Right lobe of liver (tissue), 6 donors: Measurements from ENCODE around the gene ARCN1. TPM values are rescaled to one million over a fixed set of nuclear protein-coding genes. Genes with fewer than 3 reads are reported as not detected.

Source experiments
- ATAC-seq, 4 donors: fragments of 200-7000 bp; cut with Tn5 transposase; one replicate each; pipeline ENCODE4 v1.9.1; 2020; ENCODE audit warnings: mild to moderate bottlenecking in 4 of 4, moderate library complexity in 4 of 4
- DNase-seq, 3 donors: peaks; one replicate each; pipeline ENCODE4 v3.0.0-alpha.2; 2020
- H3K27ac ChIP-seq, 3 donors: fragments of 200-600 bp; one replicate each; pipeline ENCODE4 v1.8.0; 2022
- H3K27me3 ChIP-seq, 2 donors: fragments of 200-600 bp; one replicate each; pipeline ENCODE4 v1.8.0; 2022
- H3K36me3 ChIP-seq, 4 donors: fragments of 200-600 bp; sonication (generic) in 1 of 4; one replicate each; pipeline versions ENCODE4 v1.5.1 to v1.8.0; 2017 to 2022; ENCODE audit warnings: control low read depth in 1 of 4
- H3K4me1 ChIP-seq, 4 donors: fragments of 200-600 bp; sonication (generic) in 1 of 4; one replicate each; pipeline versions ENCODE4 v1.5.1 to v1.8.0; 2017 to 2022; ENCODE audit warnings: control low read depth in 1 of 4
- H3K4me3 ChIP-seq, 3 donors: fragments of 200-600 bp; one replicate each; pipeline ENCODE4 v1.8.0; 2022
- H3K9me3 ChIP-seq, 4 donors: fragments of 200-600 bp; sonication (generic) in 1 of 4; one replicate each; pipeline versions ENCODE4 v1.5.1 to v1.8.0; 2017 to 2022; ENCODE audit warnings: control low read depth in 1 of 4
- CTCF ChIP-seq, 4 donors: fragments of 200-600 bp in 3 of 4; fragments of 450-650 bp in 1 of 4; IDR thresholded peaks; one replicate each; pipeline versions ENCODE4 v1.5.1 to v1.8.0; 2016 to 2022; ENCODE audit warnings: antibody characterized with exemption in 4 of 4, mild to moderate bottlenecking in 2 of 4
- POLR2A ChIP-seq: fragments of 450-650 bp; IDR thresholded peaks from one replicate; pipeline ENCODE4 v1.6.1; 2017; ENCODE audit warnings: antibody characterized with exemption, mild to moderate bottlenecking
- WGBS: methylation state at CpG from one replicate; pipeline ENCODE4 v1.1.6; 2018; ENCODE audit warnings: low coverage, low lambda C conversion rate; ENCODE audit not compliant: insufficient coverage; ENCODE audit errors: missing lambda C conversion rate; 5-methylcytosine and 5-hydroxymethylcytosine counted together
- intact Hi-C, 2 donors: fragments of 100-400 bp; cut with DNase I; formaldehyde crosslinking; loops; one replicate each; pipeline versions ENCODE4 v1.11.2 to v1.14.1; 2022
- total RNA-seq, 6 experiments: library from RNA; depleted of rRNA in 2 of 6; stranded (reverse); fragments of >200 nt in 2 of 6; fragmentation: NEBNext Ultra II Directional in 3 of 6; extraction: Animal tissue kit (Norgen Biotek cat#: 25700) in 3 of 6; gene quantifications; one replicate each; pipeline versions ENCODE4 v1.1.0 to v1.2.4, GENCODE V29; 2016 to 2023
- donor health status: DM: no; HTN: yes; CAD: no.
- donor health status: DM: no; HTN: no; CAD: no.
- donor health status: DM: no; HTN: no; CAD: no.
- donor health status: DM: no; HTN: yes; CAD: no.
- donor health status: DM: no; HTN: yes; CAD: no.

Gene ARCN1
- total RNA-seq, 6 experiments from 2014 or later: 58.3 to 91.7 (median 75.8) TPM

- no peak for DNase-seq
- H3K4me1 ChIP-seq: peaks cover 0 to 48% (median 23%) of the 10 kb centered on the region in 4 donors
- peak overlapping the region in 1 of 3 donors; percentile 70 for H3K4me3 ChIP-seq
- no peaks in the 10 kb centered on the region for H3K27me3 ChIP-seq
- ATAC-seq: no peak
- no peaks in the 10 kb centered on the region for H3K9me3 ChIP-seq
- peak overlapping the region; percentile 29 to 86 (median 57) for H3K27ac ChIP-seq
- no CpG with 5 or more reads among the region's 10 CpGs for WGBS
- intact Hi-C loops: no loop called here
- TF ChIP-seq CTCF (IDR thresholded peaks at IDR 0.05) (no peak), POLR2A (no peak)
- no peaks in the 10 kb centered on the region for H3K36me3 ChIP-seq
Observed at GRCh38 chr11:118532091-118532490, 40.1 kb upstream of the ARCN1 start.

- H3K36me3 ChIP-seq: no peaks in the 10 kb centered on the region
- intact Hi-C loops: no loop called here
- DNase-seq (peak; percentile 87 to 91 (median 90)), ATAC-seq (peak; percentile 61 to 77 (median 72))
- TF ChIP-seq CTCF (IDR thresholded peaks at IDR 0.05): no peak
- TF ChIP-seq POLR2A: no peak
- no peaks in the 10 kb centered on the region for H3K9me3 ChIP-seq
- H3K4me3 ChIP-seq: no peak overlapping the region
- whole genome bisulfite sequencing: no CpG with 5 or more reads among the region's 19 CpGs
- no peaks in the 10 kb centered on the region for H3K27me3 ChIP-seq
- H3K27ac ChIP-seq: peak overlapping the region; percentile 38 to 86 (median 57)
- peaks cover 0 to 48% (median 23%) of the 10 kb centered on the region in 4 donors for H3K4me1 ChIP-seq
Observed at GRCh38 chr11:118532852-118533768, 39.1 kb upstream of the ARCN1 start.

- peaks cover 0 to 40% (median 20%) of the 10 kb centered on the region in 4 donors for H3K4me1 ChIP-seq
- no peaks in the 10 kb centered on the region for H3K27me3 ChIP-seq
- H3K27ac ChIP-seq: peak overlapping the region; percentile 44 to 86 (median 57)
- no peaks in the 10 kb centered on the region for H3K9me3 ChIP-seq
- DNase-seq: peak in 1 of 3 donors; percentile 68
- no peak overlapping the region for H3K4me3 ChIP-seq
- 47% methylated on average over 9 of the region's 27 CpGs for WGBS
- no peaks in the 10 kb centered on the region for H3K36me3 ChIP-seq
- intact Hi-C loops: no loop called here
- TF ChIP-seq POLR2A (no peak), CTCF (IDR thresholded peaks at IDR 0.05) (no peak)
- peak in 3 of 4 donors; percentile 19 to 50 (median 23) for ATAC-seq
Observed at GRCh38 chr11:118533769-118534729, 38.2 kb upstream of the ARCN1 start.

GRCh38 chr11:118535261-118535660 lies 36.9 kb upstream of the ARCN1 start:
- ATAC-seq (no peak), DNase-seq (no peak)
- Histone ChIP-seq H3K36me3 (no peaks in the 10 kb centered on the region), H3K4me3 (no peak overlapping the region), H3K9me3 (no peaks in the 10 kb centered on the region), H3K27ac (no peak overlapping the region), H3K4me1 (peaks cover 0 to 33% (median 14%) of the 10 kb centered on the region in 4 donors), H3K27me3 (no peaks in the 10 kb centered on the region)
- TF ChIP-seq POLR2A (no peak), CTCF (IDR thresholded peaks at IDR 0.05) (no peak)
- WGBS: 86% methylated on average over 6 of the region's 9 CpGs
- intact Hi-C loops: no loop called here
